ENCODE results near the gene EAPP. TPM values are rescaled to one million over a fixed set of nuclear protein-coding genes. Genes with fewer than 3 reads are reported as not detected.

The EAPP gene
- total and polyA plus RNA-seq, 10 of the 15 experiments (the other 5 are each of a cell fraction or from before 2014, with no cell fraction given), result 23.5 to 94.6 (median 44.7) TPM

DNA sequence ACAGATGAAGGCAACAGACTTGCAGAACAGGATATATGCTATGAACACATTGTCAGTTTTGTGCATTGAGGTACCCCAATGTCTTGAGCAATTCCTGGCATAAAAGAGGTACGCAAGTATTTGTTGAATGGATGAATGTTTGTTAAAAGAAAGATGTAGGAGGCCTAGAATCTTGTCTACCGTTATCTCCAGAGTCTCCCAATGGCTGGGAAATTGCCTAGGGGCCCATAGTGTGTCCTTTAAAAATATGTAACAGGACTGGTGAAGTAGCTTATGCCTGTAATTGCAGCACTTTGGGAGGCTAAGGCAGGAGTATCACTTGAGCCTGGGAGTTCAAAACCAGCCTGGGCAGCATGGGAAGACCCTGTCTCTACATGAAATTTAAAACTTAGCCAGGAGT is 57.0 kb downstream of the EAPP start:
- ChIA-PET RAD21 (ENCODE audit: unreplicated experiment) (no interaction called here), CTCF (interaction anchor here (0.9 kb wide), 1 partner anchor 157 kb away, joined by 3 read pairs; no protein-coding TSS in a partner anchor), POLR2A (no interaction called here), SMC1A (ENCODE audit: uncharacterized antibody, unreplicated experiment) (interaction anchor here (0.6 to 1.0 kb wide), 4 partner anchors 8 to 127 kb away, joined by 3 to 4 read pairs (median 3); partner anchors contain the start of gene SPTSSA)
- Histone ChIP-seq H3K79me2 (ENCODE audit: control insufficient read depth, insufficient read depth, low read length) (no peaks in the 10 kb centered on the region), H3K4me3 (no peak overlapping the region), H3K36me3 (ENCODE audit: control insufficient read depth in 2 of 2, insufficient read depth in 2 of 2, low read length in 1 of 2) (no peaks in the 10 kb centered on the region), H2AFZ (ENCODE audit: control insufficient read depth, low read depth, low read length) (no peak overlapping the region), H3K27ac (ENCODE audit: control insufficient read depth, insufficient read depth) (no peak overlapping the region), H3K9me3 (replicated peaks; ENCODE audit: control insufficient read depth, insufficient read depth, low read length) (no peaks in the 10 kb centered on the region), H3K4me1 (ENCODE audit: control insufficient read depth, insufficient read depth, low read length) (no peaks in the 10 kb centered on the region), H3K4me2 (ENCODE audit: control insufficient read depth, insufficient read depth) (no peak overlapping the region), H4K20me1 (ENCODE audit: control insufficient read depth, insufficient read depth) (no peaks in the 10 kb centered on the region), H3K9ac (ENCODE audit: control insufficient read depth, insufficient read depth, low read length) (no peak overlapping the region), H3K27me3 (replicated peaks in 1 of 2; ENCODE audit: control insufficient read depth in 2 of 2, insufficient read depth in 2 of 2, low read length in 1 of 2) (no peaks in the 10 kb centered on the region)
- intact Hi-C loops (cut with micrococcal nuclease; ENCODE audit: unreplicated experiment), result no loop called here
- FAIRE-seq (no peak), DNase-seq (ENCODE audit: low read depth, low spot score) (no peak), ATAC-seq (no peak)
- BruUV-seq (replicated peaks), result no TSS peak
- WGBS (ENCODE audit: insufficient coverage, insufficient replicate concordance, low lambda C conversion rate, missing lambda C conversion rate), result 85% methylated on average over 2 of the region's 2 CpGs
- no peak for TF ChIP-seq NFXL1 (IDR thresholded peaks at IDR 0.05; ENCODE audit: borderline replicate concordance)
- TF ChIP-seq RFX5 (IDR thresholded peaks at IDR 0.05; ENCODE audit: low read depth, low read length), result no peak
- no peak for TF ChIP-seq SP1 (IDR thresholded peaks at IDR 0.05; ENCODE audit: low read depth, low read length)
- TF ChIP-seq ZBTB33 (IDR thresholded peaks at IDR 0.05), result no peak
- TF ChIP-seq, protein P1, sequence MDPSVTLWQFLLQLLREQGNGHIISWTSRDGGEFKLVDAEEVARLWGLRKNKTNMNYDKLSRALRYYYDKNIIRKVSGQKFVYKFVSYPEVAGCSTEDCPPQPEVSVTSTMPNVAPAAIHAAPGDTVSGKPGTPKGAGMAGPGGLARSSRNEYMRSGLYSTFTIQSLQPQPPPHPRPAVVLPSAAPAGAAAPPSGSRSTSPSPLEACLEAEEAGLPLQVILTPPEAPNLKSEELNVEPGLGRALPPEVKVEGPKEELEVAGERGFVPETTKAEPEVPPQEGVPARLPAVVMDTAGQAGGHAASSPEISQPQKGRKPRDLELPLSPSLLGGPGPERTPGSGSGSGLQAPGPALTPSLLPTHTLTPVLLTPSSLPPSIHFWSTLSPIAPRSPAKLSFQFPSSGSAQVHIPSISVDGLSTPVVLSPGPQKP (IDR thresholded peaks at IDR 0.05; ENCODE audit: low read depth, low read length), result no peak
- TF ChIP-seq TARDBP (IDR thresholded peaks at IDR 0.05; ENCODE audit: borderline replicate concordance), result no peak
- TF ChIP-seq PKNOX1 (IDR thresholded peaks at IDR 0.05), result no peak
- no peak for TF ChIP-seq NRF1 (conservative IDR thresholded peaks at IDR 0.05; ENCODE audit: low read depth, low read length)
- TF ChIP-seq MTA3 (IDR thresholded peaks at IDR 0.05; ENCODE audit: borderline replicate concordance, low read length), result no peak
- no peak for TF ChIP-seq SMARCA5 (IDR thresholded peaks at IDR 0.05)
- TF ChIP-seq FOXK2 (IDR thresholded peaks at IDR 0.05), result no peak
- TF ChIP-seq ZNF207 (IDR thresholded peaks at IDR 0.05; ENCODE audit: borderline replicate concordance), result no peak
- TF ChIP-seq YY1 (IDR thresholded peaks at IDR 0.05; ENCODE audit: low read depth, low read length), result no peak
- TF ChIP-seq TCF7 (IDR thresholded peaks at IDR 0.05; ENCODE audit: borderline replicate concordance), result no peak
- TF ChIP-seq IKZF1 (conservative IDR thresholded peaks at IDR 0.05), result no peak
- TF ChIP-seq EED (IDR thresholded peaks at IDR 0.05; ENCODE audit: low read depth), result no peak
- no peak for TF ChIP-seq TAF1 (IDR thresholded peaks at IDR 0.05; ENCODE audit: borderline replicate concordance, low read depth, low read length)
- TF ChIP-seq, protein P2, sequence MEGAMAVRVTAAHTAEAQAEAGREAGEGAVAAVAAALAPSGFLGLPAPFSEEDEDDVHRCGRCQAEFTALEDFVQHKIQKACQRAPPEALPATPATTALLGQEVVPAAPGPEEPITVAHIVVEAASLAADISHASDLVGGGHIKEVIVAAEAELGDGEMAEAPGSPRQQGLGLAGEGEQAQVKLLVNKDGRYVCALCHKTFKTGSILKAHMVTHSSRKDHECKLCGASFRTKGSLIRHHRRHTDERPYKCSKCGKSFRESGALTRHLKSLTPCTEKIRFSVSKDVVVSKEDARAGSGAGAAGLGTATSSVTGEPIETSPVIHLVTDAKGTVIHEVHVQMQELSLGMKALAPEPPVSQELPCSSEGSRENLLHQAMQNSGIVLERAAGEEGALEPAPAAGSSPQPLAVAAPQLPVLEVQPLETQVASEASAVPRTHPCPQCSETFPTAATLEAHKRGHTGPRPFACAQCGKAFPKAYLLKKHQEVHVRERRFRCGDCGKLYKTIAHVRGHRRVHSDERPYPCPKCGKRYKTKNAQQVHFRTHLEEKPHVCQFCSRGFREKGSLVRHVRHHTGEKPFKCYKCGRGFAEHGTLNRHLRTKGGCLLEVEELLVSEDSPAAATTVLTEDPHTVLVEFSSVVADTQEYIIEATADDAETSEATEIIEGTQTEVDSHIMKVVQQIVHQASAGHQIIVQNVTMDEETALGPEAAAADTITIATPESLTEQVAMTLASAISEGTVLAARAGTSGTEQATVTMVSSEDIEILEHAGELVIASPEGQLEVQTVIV (IDR thresholded peaks at IDR 0.05; ENCODE audit: borderline replicate concordance, partially characterized antibody), result no peak
- in situ Hi-C loops (cut with MboI), result no loop called here
